PC-9 (cell line): ENCODE data around the gene ROS1.

Experiments
- CTCF ChIP-seq: fragments of 200-600 bp; sonication (generic); conservative IDR thresholded peaks from 2 replicates; pipeline ENCODE4 v1.6.1; 2017; ENCODE audit warnings: mixed run types, antibody characterized with exemption, mild to moderate bottlenecking, moderate library complexity
- EZH2 ChIP-seq: fragments of 200-600 bp; sonication (generic); IDR thresholded peaks from 2 replicates; pipeline ENCODE4 v1.8.0; 2017; ENCODE audit warnings: antibody characterized with exemption, low read depth

GRCh38 chr6:117414770-117415169 lies 11.0 kb downstream of the ROS1 start:
- TF ChIP-seq CTCF, result no peak
- TF ChIP-seq EZH2, result no peak
